ENCODE results near the gene CST8. TPM values are rescaled to one million over a fixed set of nuclear protein-coding genes. Genes with fewer than 3 reads are reported as not detected.

The CST8 gene
- total RNA-seq, 1 experiment from 2014 or later, result not detected

DNA sequence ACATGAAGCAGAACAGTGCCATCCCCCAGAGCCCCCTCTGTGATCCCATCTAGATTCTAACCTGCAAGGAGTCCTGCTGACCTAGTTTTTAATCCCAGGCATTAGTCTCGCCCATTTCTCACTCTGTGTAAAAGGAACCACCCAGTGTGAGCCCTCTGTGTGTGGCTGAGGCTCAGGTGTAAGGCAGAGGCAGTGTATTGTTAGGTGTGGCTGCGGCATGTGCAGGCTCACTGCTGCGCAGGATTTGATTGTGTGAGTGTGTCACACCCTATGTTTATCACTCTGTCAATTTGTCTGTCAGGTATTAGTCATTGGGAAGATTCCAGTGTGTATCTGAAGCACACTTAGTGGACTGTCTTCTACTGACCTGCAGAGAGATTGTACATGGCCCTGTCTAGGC, 13.7 kb upstream of the CST8 start:
- intact Hi-C loops (cut with micrococcal nuclease; ENCODE audit: unreplicated experiment) (no loop called here), in situ Hi-C loops (cut with HindIII; ENCODE audit: low pct_unique_long_range_greater_than_20kb, low sequenced_read_pairs) (no loop called here)
- TF ChIP-seq SIN3A (IDR thresholded peaks at IDR 0.05; ENCODE audit: borderline replicate concordance, insufficient read depth, low read depth, low read length), result no peak
- TF ChIP-seq, protein P1, sequence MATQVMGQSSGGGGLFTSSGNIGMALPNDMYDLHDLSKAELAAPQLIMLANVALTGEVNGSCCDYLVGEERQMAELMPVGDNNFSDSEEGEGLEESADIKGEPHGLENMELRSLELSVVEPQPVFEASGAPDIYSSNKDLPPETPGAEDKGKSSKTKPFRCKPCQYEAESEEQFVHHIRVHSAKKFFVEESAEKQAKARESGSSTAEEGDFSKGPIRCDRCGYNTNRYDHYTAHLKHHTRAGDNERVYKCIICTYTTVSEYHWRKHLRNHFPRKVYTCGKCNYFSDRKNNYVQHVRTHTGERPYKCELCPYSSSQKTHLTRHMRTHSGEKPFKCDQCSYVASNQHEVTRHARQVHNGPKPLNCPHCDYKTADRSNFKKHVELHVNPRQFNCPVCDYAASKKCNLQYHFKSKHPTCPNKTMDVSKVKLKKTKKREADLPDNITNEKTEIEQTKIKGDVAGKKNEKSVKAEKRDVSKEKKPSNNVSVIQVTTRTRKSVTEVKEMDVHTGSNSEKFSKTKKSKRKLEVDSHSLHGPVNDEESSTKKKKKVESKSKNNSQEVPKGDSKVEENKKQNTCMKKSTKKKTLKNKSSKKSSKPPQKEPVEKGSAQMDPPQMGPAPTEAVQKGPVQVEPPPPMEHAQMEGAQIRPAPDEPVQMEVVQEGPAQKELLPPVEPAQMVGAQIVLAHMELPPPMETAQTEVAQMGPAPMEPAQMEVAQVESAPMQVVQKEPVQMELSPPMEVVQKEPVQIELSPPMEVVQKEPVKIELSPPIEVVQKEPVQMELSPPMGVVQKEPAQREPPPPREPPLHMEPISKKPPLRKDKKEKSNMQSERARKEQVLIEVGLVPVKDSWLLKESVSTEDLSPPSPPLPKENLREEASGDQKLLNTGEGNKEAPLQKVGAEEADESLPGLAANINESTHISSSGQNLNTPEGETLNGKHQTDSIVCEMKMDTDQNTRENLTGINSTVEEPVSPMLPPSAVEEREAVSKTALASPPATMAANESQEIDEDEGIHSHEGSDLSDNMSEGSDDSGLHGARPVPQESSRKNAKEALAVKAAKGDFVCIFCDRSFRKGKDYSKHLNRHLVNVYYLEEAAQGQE (IDR thresholded peaks at IDR 0.05; ENCODE audit: insufficient read depth in 1 of 2, low read depth in 2 of 2, low read length in 1 of 2), result no peak
- no peak for TF ChIP-seq POLR2AphosphoS5 (IDR thresholded peaks at IDR 0.05; ENCODE audit: low read depth, low read length)
- TF ChIP-seq, protein P2, sequence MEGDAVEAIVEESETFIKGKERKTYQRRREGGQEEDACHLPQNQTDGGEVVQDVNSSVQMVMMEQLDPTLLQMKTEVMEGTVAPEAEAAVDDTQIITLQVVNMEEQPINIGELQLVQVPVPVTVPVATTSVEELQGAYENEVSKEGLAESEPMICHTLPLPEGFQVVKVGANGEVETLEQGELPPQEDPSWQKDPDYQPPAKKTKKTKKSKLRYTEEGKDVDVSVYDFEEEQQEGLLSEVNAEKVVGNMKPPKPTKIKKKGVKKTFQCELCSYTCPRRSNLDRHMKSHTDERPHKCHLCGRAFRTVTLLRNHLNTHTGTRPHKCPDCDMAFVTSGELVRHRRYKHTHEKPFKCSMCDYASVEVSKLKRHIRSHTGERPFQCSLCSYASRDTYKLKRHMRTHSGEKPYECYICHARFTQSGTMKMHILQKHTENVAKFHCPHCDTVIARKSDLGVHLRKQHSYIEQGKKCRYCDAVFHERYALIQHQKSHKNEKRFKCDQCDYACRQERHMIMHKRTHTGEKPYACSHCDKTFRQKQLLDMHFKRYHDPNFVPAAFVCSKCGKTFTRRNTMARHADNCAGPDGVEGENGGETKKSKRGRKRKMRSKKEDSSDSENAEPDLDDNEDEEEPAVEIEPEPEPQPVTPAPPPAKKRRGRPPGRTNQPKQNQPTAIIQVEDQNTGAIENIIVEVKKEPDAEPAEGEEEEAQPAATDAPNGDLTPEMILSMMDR (IDR thresholded peaks at IDR 0.05), result no peak
- no peak for TF ChIP-seq TCF7L2 (IDR thresholded peaks at IDR 0.05; ENCODE audit: low read depth, low read length)
- no peak overlapping the region for H3K27ac ChIP-seq (ENCODE audit: low read length)
- ATAC-seq, result no peak
- H3K9me3 ChIP-seq (ENCODE audit: control insufficient read depth, insufficient read depth, low read depth, low read length), result no peaks in the 10 kb centered on the region
- no peaks in the 10 kb centered on the region for H3K36me3 ChIP-seq (ENCODE audit: control insufficient read depth, insufficient read depth, low read length)
- POLR2A ChIA-PET, result no interaction called here
- no peak overlapping the region for H3K4me3 ChIP-seq (ENCODE audit: low read depth in 2 of 2, low read length in 2 of 2)
- no peak for DNase-seq (ENCODE audit: low read depth, low spot score)
- no peaks in the 10 kb centered on the region for H3K27me3 ChIP-seq (ENCODE audit: control insufficient read depth, insufficient read depth, low read length)
- no TSS peak for BruUV-seq (replicated peaks)
- no peaks in the 10 kb centered on the region for H3K4me1 ChIP-seq (ENCODE audit: control insufficient read depth, insufficient read depth, low read length)
- CTCF ChIA-PET, result no interaction called here

DNA sequence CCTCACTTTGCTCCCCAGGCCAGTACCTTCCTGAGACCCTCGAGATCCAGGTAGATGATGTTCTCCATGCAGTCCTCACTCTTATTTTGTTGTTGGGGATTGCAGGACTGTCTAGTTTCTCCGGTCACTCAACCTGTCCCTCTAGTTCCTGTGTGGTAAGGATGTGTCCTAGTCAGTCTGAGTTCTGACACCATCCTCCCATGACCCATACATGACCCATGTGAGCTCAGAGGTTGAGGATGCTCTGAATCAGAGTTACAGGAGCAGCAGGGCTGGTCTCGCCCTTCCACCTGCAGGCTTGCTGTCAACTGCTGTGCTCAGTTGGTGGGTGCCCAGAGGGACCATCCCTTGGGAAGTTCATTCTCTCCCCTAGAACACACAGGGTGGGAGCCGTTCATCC, 11.9 kb upstream of the CST8 start:
- Histone ChIP-seq H3K36me3 (ENCODE audit: control insufficient read depth, insufficient read depth, low read length) (no peaks in the 10 kb centered on the region), H3K9me3 (ENCODE audit: control insufficient read depth, insufficient read depth, low read depth, low read length) (no peaks in the 10 kb centered on the region), H3K4me1 (ENCODE audit: control insufficient read depth, insufficient read depth, low read length) (no peaks in the 10 kb centered on the region), H3K27ac (ENCODE audit: low read length) (no peak overlapping the region), H3K27me3 (ENCODE audit: control insufficient read depth, insufficient read depth, low read length) (no peaks in the 10 kb centered on the region), H3K4me3 (ENCODE audit: low read depth in 2 of 2, low read length in 2 of 2) (no peak overlapping the region)
- ATAC-seq (no peak), DNase-seq (ENCODE audit: low read depth, low spot score) (no peak)
- TF ChIP-seq TCF7L2 (IDR thresholded peaks at IDR 0.05; ENCODE audit: low read depth, low read length), result no peak
- TF ChIP-seq, protein P1 (IDR thresholded peaks at IDR 0.05; ENCODE audit: insufficient read depth in 1 of 2, low read depth in 2 of 2, low read length in 1 of 2), result no peak
- in situ Hi-C loops (cut with HindIII; ENCODE audit: low pct_unique_long_range_greater_than_20kb, low sequenced_read_pairs) (no loop called here), intact Hi-C loops (cut with micrococcal nuclease; ENCODE audit: unreplicated experiment) (no loop called here)
- CTCF ChIA-PET, result no interaction called here
- POLR2A ChIA-PET, result no interaction called here
- no TSS peak for BruUV-seq (replicated peaks)

All from Panc1 (cell line).